H4 (cell line): ENCODE results near the gene CORIN. TPM values are rescaled to one million over a fixed set of nuclear protein-coding genes. Genes with fewer than 3 reads are reported as not detected.

ENCODE experiments used
- DNase-seq: peaks from one replicate; pipeline ENCODE4 v3.0.0-alpha.2; 2015; ENCODE audit warnings: low spot score
- total RNA-seq: library from RNA; depleted of rRNA; stranded (reverse); fragments of >200 nt; shearing (Covaris generic); gene quantifications from 2 replicates; pipeline ENCODE4 v1.2.3, GENCODE V29; 2014; rRNA removed

Gene CORIN
- total RNA-seq, result 0.10 and 0.25 TPM in 2 replicates

- no peak for DNase-seq
These were observed at the start of gene CORIN for GRCh38 chr4:47837908-47838294. Gene CORIN (minus strand): TSS chr4:47838067. CDS start chr4:47837949, 118 bp downstream.

- no peak for DNase-seq
These were observed 44.4 kb upstream of the CORIN start for GRCh38 chr4:47882228-47882627.

GRCh38 chr4:47879458-47879857 is 41.6 kb upstream of the CORIN start:
- DNase-seq, result no peak

GRCh38 chr4:47876784-47877546 is 39.1 kb upstream of the CORIN start:
- no peak for DNase-seq

- DNase-seq, result no peak
These were observed 38.4 kb upstream of the CORIN start for GRCh38 chr4:47876310-47876709.

- DNase-seq, result no peak
These were observed 36.1 kb upstream of the CORIN start for GRCh38 chr4:47873877-47874541.

GRCh38 chr4:47863486-47863885 is 25.6 kb upstream of the CORIN start:
- no peak for DNase-seq

- DNase-seq, result no peak
These were observed 24.4 kb upstream of the CORIN start for GRCh38 chr4:47862297-47862696.

GRCh38 chr4:47860305-47860704 is 22.4 kb upstream of the CORIN start:
- no peak for DNase-seq

- no peak for DNase-seq
These were observed 20.1 kb upstream of the CORIN start for GRCh38 chr4:47858006-47858405.

GRCh38 chr4:47856713-47857112 is 18.8 kb upstream of the CORIN start:
- DNase-seq, result no peak

GRCh38 chr4:47855350-47855749 is 17.5 kb upstream of the CORIN start:
- DNase-seq, result no peak

- DNase-seq, result no peak
These were observed 14.3 kb upstream of the CORIN start for GRCh38 chr4:47852136-47852535.

- DNase-seq, result no peak
These were observed 11.6 kb upstream of the CORIN start for GRCh38 chr4:47849466-47849865.

GRCh38 chr4:47848041-47848440 is 10.2 kb upstream of the CORIN start:
- DNase-seq, result no peak

- DNase-seq, result no peak
These were observed 5.1 kb upstream of the CORIN start for GRCh38 chr4:47842985-47843384.

- no peak for DNase-seq
These were observed 2.4 kb upstream of the CORIN start for GRCh38 chr4:47840291-47840690.

GRCh38 chr4:47839259-47839658 is 1.4 kb upstream of the CORIN start:
- DNase-seq, result no peak

GRCh38 chr4:47838445-47838844 is 578 bp upstream of the CORIN start:
- no peak for DNase-seq

GRCh38 chr4:47837094-47837907 is 566 bp downstream of the CORIN start:
- no peak for DNase-seq

- peak; percentile 79 for DNase-seq
These were observed 1.2 kb downstream of the CORIN start for GRCh38 chr4:47836641-47837093.

GRCh38 chr4:47835494-47835893 is 2.4 kb downstream of the CORIN start:
- DNase-seq, result no peak
